ENCODE data around the gene UFD1. TPM values are rescaled to one million over a fixed set of nuclear protein-coding genes. Genes with fewer than 3 reads are reported as not detected.
A peak's percentile ranks its signal among the peaks of the same experiment; 100 is the strongest.

The UFD1 gene
- polyA plus RNA-seq, 1 of the 3 experiments (the other 2 are of a cell fraction): 111 TPM

DNA sequence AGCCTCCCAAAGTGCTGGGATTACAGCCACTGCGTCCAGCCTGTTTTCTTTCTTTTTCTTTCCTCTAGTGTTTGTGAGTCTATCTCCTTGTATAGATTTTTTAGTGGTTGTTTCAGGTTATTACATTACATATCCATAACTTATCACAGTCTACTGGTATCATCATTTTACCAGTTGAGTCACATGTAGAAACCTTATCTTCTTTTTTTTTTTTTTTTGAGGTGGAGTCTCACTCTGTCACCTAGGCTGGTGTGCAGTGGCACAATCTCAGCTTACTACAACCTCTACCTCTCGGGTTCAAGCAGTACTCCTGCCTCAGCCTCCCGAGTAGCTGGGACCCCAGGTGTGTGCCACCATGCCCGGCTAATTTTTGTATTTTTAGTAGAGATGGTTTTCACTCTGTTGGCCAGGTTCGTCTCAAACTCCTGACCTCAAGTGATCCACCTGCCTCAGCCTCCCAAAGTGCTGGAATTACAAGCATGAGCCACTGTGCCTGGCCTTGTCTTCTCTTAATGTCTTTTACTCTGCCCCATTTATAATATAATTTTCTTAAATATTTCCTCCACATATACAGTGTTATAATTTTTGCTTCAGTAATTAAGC is 11.7 kb upstream of the UFD1 start (continued):
- TF ChIP-seq TCF12 (IDR thresholded peaks at IDR 0.05): no peak
- TF ChIP-seq TAF1 (IDR thresholded peaks at IDR 0.05; ENCODE audit: borderline replicate concordance, low read depth, low read length): no peak
- no peak for TF ChIP-seq MXI1 (IDR thresholded peaks at IDR 0.05; ENCODE audit: low read depth, low read length)
- no peak for TF ChIP-seq SMC3 (IDR thresholded peaks at IDR 0.05; ENCODE audit: low read depth, low read length)
- TF ChIP-seq FOXM1 (IDR thresholded peaks at IDR 0.05; ENCODE audit: low read depth): no peak
- TF ChIP-seq ELF1 (IDR thresholded peaks at IDR 0.05): no peak
- TF ChIP-seq GATA2 (CRISPR knock-in tag; IDR thresholded peaks at IDR 0.05): no peak
- TF ChIP-seq NRF1 (IDR thresholded peaks at IDR 0.05; ENCODE audit: low read depth, low read length): no peak
- TF ChIP-seq FOXJ3 (CRISPR knock-in tag; IDR thresholded peaks at IDR 0.05): no peak

DNA sequence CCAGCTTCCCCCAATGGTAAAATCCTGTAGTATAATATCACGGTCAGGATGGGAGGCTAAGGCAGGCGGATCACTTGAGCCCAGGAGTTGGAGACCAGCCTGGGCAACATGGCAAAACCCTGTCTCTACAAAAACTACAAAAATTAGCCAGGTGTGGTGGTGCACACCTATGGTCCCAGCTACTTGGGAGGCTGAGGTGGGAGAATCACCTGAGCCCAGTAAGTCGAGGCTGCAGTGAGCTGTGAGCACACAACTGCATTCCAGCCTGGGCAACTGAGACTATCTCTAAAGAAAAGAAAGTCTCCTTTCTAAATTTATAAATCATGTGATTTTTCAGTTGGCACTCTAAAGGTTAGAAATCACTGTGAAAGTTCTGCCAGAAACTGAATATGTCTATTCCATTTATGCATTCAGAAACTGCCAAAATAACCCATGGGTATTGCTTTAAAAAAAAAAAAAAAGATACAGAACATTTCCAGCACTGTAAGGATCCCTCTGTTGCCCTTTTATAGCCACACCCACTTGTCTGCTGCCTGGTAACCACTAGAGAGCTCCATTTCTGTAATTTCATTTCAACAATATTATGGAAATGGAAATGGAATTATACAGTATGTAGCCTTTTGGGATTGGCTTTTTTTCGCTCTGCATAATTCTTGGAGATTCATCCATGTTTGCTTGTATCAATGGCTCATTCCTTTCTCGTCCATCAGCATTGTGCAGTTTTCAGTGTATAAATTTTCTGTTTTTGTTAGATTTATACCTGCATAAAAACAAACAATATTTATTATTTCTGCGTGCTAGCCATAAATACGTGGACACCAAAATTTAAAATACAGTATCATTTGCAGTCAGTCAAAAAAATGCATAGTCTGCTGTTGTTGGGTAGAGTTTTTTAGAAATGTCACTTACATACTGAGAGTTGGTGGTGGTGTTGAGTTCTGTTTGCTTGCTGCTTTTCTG is 10.2 kb upstream of the UFD1 start:
- Histone ChIP-seq H3K27ac (ENCODE audit: low read depth in 2 of 2, low read length in 1 of 2) (no peak overlapping the region), H3K9me2 (no peaks in the 10 kb centered on the region), H3K4me3 (ENCODE audit: low read depth in 2 of 2, low read length in 1 of 2) (no peak overlapping the region), H4K20me1 (ENCODE audit: insufficient read depth) (peaks cover 3% of the 10 kb centered on the region; the same call in 1 of the 2 replicates), H3F3A (replicated peaks; ENCODE audit: insufficient read depth) (peaks cover 3% of the 10 kb centered on the region), H3K4me1 (ENCODE audit: control insufficient read depth in 1 of 2, insufficient read depth in 2 of 2, low read depth in 1 of 2, low read length in 1 of 2) (no peaks in the 10 kb centered on the region), H3K27me3 (ENCODE audit: insufficient read depth) (no peaks in the 10 kb centered on the region), H3K4me2 (no peak overlapping the region), H3K36me3 (replicated peaks in 1 of 2; ENCODE audit: control insufficient read depth in 1 of 2, insufficient read depth in 2 of 2, low read length in 1 of 2) (peaks cover 10 to 14% of the 10 kb centered on the region in 2 experiments), H3K9me3 (no peaks in the 10 kb centered on the region), H2AFZ (ENCODE audit: low read depth) (0 out of 2 replicates have a peak overlapping the region, but pooled peaks have one; percentile 48), H3K9ac (no peak overlapping the region), H3K79me2 (ENCODE audit: insufficient read depth) (no peaks in the 10 kb centered on the region)
- 95% methylated on average over 7 of the region's 7 CpGs for WGBS (ENCODE audit: low lambda C conversion rate)
- ChIA-PET CTCF (interaction anchor here (0.6 to 3.9 kb wide), 7 partner anchors 10 to 478 kb away, joined by 3 to 43 read pairs (median 3); partner anchors contain the start of genes CDC45 and UFD1), POLR2A (interaction anchor here (0.6 to 0.9 kb wide), 2 partner anchors 10 to 42 kb away, joined by 4 to 11 read pairs; partner anchors contain the start of gene CDC45)
- TF ChIP-seq, protein P1, sequence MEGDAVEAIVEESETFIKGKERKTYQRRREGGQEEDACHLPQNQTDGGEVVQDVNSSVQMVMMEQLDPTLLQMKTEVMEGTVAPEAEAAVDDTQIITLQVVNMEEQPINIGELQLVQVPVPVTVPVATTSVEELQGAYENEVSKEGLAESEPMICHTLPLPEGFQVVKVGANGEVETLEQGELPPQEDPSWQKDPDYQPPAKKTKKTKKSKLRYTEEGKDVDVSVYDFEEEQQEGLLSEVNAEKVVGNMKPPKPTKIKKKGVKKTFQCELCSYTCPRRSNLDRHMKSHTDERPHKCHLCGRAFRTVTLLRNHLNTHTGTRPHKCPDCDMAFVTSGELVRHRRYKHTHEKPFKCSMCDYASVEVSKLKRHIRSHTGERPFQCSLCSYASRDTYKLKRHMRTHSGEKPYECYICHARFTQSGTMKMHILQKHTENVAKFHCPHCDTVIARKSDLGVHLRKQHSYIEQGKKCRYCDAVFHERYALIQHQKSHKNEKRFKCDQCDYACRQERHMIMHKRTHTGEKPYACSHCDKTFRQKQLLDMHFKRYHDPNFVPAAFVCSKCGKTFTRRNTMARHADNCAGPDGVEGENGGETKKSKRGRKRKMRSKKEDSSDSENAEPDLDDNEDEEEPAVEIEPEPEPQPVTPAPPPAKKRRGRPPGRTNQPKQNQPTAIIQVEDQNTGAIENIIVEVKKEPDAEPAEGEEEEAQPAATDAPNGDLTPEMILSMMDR (IDR thresholded peaks at IDR 0.05): peak; percentile 35
- TF ChIP-seq RAD21 (IDR thresholded peaks at IDR 0.05; ENCODE audit: low read length) (peak; percentile 45; the same call in 1 of the 2 replicates), TAF1 (IDR thresholded peaks at IDR 0.05; ENCODE audit: borderline replicate concordance, low read depth, low read length) (no peak)
- DNase-seq: peak; percentile 57

DNA sequence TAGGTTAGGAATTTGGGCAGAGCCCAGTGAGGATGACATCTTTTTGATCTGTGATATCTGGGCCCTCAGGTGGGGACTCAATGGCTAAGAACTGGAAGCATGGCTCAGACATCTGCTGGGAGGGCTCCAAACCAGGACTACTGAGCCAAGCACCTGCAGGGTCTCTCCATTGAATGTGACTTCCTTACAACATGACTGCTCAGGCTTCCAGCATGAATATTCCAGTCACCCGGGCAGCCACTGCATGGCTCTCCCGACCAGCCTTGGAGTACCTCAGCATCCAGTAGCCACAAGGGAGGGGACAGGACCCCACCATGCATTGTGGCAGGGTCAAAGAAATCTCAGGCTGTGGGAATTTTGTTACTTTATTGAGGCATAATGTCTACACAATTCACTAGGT is 9.3 kb upstream of the UFD1 start:
- Histone ChIP-seq H2AFZ (ENCODE audit: low read depth) (no peak overlapping the region), H3K36me3 (replicated peaks in 1 of 2; ENCODE audit: control insufficient read depth in 1 of 2, insufficient read depth in 2 of 2, low read length in 1 of 2) (peaks cover 14 to 16% of the 10 kb centered on the region in 2 experiments), H3K27ac (ENCODE audit: low read depth in 2 of 2, low read length in 1 of 2) (no peak overlapping the region), H3K4me2 (no peak overlapping the region), H3K4me3 (ENCODE audit: low read depth in 2 of 2, low read length in 1 of 2) (no peak overlapping the region), H3K27me3 (ENCODE audit: insufficient read depth) (no peaks in the 10 kb centered on the region), H3K79me2 (ENCODE audit: insufficient read depth) (no peaks in the 10 kb centered on the region), H3K9me3 (no peaks in the 10 kb centered on the region), H3K9me2 (no peaks in the 10 kb centered on the region), H3K9ac (no peak overlapping the region), H4K20me1 (ENCODE audit: insufficient read depth) (peaks cover 3% of the 10 kb centered on the region; the same call in 1 of the 2 replicates), H3K4me1 (ENCODE audit: control insufficient read depth in 1 of 2, insufficient read depth in 2 of 2, low read depth in 1 of 2, low read length in 1 of 2) (no peaks in the 10 kb centered on the region), H3F3A (replicated peaks; ENCODE audit: insufficient read depth) (peaks cover 7% of the 10 kb centered on the region)
- no CpG with 5 or more reads among the region's 2 CpGs for WGBS (ENCODE audit: low lambda C conversion rate)
- CTCF ChIA-PET: interaction anchor here (0.6 to 3.9 kb wide), 4 partner anchors 9 to 177 kb away, joined by 3 to 43 read pairs (median 3); partner anchors contain the start of genes CDC45 and UFD1
- TF ChIP-seq TAF1 (IDR thresholded peaks at IDR 0.05; ENCODE audit: borderline replicate concordance, low read depth, low read length) (no peak), MEF2A (IDR thresholded peaks at IDR 0.05; ENCODE audit: borderline replicate concordance, low read depth) (no peak), SIN3A (IDR thresholded peaks at IDR 0.05; ENCODE audit: borderline replicate concordance, low read depth, low read length) (no peak), FOXM1 (IDR thresholded peaks at IDR 0.05; ENCODE audit: low read depth) (no peak)
- DNase-seq: no peak
- POLR2A ChIA-PET: no interaction called here

Data from SK-N-SH (cell line).